ENCODE measurements around the gene TFAP2B.

DNA sequence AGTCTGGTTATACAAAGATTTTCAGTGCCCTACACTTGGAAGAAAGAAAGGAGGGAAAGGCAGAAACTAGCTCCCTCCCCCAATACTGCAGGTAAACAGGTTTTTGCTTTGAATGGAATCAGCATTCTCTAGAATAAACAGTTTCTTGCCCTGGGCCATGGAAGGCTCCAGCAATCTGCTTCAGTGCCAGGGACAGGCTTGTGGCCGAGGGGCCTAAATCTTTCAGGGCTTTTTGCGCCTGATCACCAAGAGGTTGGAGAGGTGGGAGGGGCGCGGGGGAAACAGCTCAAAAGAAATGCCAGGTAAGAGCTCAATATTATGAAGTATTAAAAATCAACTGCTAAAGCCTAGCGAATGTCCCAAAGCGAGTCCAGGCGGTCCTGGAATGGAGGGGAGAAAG is 23.8 kb downstream of the TFAP2B start:
- TF ChIP-seq, protein P1, sequence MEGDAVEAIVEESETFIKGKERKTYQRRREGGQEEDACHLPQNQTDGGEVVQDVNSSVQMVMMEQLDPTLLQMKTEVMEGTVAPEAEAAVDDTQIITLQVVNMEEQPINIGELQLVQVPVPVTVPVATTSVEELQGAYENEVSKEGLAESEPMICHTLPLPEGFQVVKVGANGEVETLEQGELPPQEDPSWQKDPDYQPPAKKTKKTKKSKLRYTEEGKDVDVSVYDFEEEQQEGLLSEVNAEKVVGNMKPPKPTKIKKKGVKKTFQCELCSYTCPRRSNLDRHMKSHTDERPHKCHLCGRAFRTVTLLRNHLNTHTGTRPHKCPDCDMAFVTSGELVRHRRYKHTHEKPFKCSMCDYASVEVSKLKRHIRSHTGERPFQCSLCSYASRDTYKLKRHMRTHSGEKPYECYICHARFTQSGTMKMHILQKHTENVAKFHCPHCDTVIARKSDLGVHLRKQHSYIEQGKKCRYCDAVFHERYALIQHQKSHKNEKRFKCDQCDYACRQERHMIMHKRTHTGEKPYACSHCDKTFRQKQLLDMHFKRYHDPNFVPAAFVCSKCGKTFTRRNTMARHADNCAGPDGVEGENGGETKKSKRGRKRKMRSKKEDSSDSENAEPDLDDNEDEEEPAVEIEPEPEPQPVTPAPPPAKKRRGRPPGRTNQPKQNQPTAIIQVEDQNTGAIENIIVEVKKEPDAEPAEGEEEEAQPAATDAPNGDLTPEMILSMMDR (IDR thresholded peaks at IDR 0.05; ENCODE audit: insufficient read depth, low read length), result no peak
- no peak for TF ChIP-seq POLR2AphosphoS5 (IDR thresholded peaks at IDR 0.05; ENCODE audit: low read depth)
